ENCODE measurements around the gene NID1.

- no peak for TF ChIP-seq POLR2AphosphoS5 (IDR thresholded peaks at IDR 0.05)
- no peak for TF ChIP-seq CTCF (IDR thresholded peaks at IDR 0.05)
- TF ChIP-seq POLR2A (IDR thresholded peaks at IDR 0.05), result no peak
These were observed 43.3 kb downstream of the NID1 start for GRCh38 chr1:236021424-236022135.

All from upper lobe of left lung (tissue), 4 donors.